ENCODE results near the gene VCP. TPM values are rescaled to one million over a fixed set of nuclear protein-coding genes. Genes with fewer than 3 reads are reported as not detected.
A peak's percentile ranks its signal among the peaks of the same experiment; 100 is the strongest.

VCP gene
- 396 and 420 TPM in 2 replicates for total RNA-seq

DNA sequence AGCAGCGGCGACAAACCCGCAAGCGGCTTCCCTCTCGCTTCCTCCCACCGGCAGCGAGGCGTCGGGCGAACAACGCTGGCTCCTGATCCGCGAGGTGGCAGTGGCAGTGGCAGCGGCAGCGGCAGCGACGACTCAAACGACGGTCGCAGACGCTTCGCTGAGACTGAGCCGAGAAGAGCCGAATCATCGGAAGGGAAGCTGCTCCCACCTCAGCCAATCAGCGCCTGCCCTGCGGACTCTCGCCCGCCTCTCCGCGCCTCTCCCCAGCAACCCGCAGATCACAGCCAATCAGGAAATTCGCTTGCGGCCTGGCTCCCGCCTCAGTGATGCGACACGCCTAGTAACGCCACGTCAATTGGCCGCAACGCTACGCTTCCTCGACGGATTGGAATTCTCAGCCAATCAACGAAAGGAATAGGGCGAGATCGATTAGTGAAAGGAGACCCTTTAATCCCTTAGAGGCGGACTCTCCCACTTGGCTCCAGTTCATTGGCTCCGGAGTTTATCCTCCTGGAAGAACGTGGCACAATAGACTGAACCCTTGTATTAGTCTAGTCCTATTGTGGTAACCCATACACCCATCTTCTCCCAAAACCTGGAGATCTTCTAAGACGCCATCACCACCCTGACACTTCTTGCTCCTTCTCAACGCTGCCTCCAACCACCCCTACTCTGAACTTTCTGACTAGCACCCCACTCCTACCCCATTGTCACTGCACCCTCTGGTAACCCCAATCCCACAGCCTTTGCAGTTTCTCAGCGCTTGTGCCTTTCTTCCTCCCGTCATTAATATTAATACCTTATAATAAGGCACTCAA lies at the start of gene VCP:
Gene VCP (minus strand): TSS at position 165 of the 818 bp plus-strand sequence. CDS start 272 bp downstream, outside the sequence.
- DNase-seq (ENCODE audit: low read depth), result peak; percentile 97

DNA sequence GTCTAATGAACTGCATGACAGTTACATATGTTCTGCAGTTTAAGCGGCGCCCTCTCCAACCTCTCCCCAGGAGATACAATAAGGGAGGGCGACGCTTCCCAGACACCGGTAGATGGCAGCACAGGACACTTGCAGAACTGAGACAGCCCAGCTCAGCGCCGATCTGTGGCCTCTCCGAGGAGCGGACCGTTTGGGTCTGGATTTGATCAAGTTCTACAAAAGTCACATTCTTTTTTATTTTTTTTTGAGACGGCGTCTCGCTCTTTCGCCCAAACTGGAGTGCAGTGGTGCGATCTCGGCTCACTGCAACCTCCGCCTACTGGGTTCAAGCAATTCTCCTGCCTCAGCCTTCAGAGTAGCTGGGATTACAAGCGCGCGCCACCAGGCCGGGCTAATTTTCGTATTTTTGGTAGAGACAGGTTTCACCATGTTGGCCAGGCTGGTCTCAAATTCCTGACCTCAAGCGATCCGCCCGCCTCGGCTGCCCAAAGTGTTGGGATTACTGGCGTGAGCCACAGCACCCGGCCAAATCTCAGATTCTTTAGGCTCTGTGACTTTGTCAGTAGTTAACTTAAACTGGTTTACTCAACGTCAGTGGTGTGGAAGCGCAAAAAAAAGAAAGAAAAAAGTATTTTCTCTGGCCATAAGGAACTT lies 44.6 kb upstream of the VCP start:
- peak; percentile 82 for DNase-seq (ENCODE audit: low read depth)

GRCh38 chr9:35116539-35116897 lies 44.1 kb upstream of the VCP start:
- no peak for DNase-seq (ENCODE audit: low read depth)

GRCh38 chr9:35115680-35116538 lies 43.5 kb upstream of the VCP start, which contains the start of gene ATOSB:
Gene ATOSB (minus strand): TSS chr9:35115862. CDS start chr9:35108274, 7,588 bp downstream.
- peak; percentile 90 for DNase-seq (ENCODE audit: low read depth)

DNA sequence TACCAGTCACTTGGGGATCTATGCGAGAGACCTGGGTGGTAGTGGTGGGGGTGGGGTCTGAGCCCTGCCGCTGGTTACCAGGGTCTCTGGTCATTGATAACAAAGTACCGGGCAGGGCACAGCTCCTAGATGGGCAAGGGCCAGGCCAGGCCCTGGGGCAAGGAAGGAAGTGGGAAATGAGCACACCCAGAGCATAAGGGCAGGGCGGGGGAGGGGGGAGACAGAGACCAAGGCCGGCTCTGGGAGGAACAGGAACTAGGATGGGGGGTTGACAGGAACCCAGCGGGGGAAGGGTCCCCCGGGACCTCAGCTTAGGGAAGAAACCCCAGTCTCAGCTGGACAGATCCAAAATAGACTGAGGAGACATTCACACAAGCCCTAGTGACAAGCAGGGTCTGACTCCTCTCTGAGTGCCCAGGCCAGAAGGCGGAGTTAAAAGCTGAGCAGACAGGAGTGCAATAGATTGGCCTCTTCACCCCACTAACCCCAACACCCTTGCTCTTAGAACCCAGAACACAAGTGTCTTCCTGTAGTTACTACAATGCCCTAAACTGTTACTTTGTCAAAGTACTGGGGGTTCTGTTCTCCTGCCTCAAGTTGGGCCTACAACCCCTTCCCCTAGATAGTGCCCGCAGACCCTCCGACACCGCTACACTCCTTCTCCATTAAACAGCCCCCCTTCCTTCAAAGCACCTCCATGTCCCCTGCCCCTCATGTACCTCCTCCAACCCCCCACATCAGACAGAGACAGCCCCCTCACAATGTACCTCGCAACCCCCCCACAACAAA lies 42.6 kb upstream of the VCP start:
- DNase-seq (ENCODE audit: low read depth), result peak; percentile 40

DNA sequence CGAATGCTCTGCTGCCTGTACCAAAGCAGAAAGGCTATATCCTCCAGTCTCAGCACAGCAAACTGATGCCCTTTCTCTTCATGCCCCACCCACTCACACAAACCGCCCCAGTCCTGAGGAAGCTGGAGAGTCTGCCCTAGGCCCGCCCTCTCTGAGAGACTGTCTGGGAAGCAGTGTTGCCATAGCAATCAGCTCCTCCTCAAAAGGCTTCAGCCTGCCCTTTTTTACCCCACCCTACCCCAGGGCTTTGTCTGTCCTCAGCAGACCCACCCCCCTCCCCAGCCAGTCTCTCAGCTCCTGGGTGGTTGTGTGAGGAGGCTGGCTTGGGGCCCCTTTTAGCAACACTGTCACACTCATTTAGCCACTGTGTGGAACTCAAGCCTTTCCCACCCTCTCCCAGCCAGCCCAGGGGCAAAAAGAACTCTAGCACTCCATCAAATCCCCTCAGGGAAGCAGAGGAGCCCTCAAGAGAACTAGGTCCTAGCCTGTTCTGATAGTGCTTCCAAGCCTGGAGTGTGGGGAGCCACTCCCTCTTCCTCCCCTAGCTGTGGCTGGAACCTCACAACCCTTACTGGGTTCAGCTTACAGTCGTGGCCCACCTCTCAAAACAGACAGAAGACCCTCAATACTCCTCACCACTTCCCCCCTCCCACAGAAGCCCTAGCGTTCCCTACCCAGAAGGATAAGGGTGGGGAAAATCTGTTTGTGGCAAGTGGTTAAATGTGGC lies 41.9 kb upstream of the VCP start:
- DNase-seq (ENCODE audit: low read depth), result peak; percentile 87

GRCh38 chr9:35112257-35113020 lies 40.0 kb upstream of the VCP start:
- peak; percentile 47 for DNase-seq (ENCODE audit: low read depth)

- peak; percentile 96 for DNase-seq (ENCODE audit: low read depth)
Observed at GRCh38 chr9:35111001-35111933, 38.8 kb upstream of the VCP start.

GRCh38 chr9:35110327-35110761 lies 37.9 kb upstream of the VCP start:
- peak; percentile 86 for DNase-seq (ENCODE audit: low read depth)

DNA sequence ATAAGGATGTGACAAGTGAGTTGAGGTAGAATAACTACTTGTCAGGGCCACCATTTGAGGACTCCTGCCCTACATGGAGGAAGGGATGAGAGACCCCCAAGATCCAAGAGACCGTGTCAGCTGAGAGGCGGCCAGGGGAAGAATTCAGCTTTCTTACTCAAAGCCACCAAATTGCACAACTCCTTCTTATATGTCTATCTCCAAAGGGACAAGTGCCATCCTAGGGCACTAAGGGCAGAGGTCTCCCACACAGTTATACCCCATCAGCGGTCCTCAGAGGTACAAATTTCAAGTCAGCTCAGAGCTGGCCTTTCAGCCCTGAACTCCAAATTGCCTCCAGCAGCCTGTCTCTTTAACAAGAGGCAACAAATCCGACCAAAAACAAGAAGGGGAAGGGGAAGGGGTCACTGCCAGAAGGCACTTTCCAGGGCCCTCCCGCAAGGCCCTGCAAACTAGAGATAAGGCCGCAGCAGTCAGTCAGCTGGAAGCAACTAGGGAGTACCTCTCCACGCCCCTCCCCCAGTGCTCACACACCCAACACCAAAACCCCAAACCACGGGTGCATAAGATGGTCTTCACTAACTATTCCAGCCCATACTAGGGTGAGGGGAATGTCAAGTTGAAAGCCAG lies 36.6 kb upstream of the VCP start:
- DNase-seq (ENCODE audit: low read depth), result no peak

DNA sequence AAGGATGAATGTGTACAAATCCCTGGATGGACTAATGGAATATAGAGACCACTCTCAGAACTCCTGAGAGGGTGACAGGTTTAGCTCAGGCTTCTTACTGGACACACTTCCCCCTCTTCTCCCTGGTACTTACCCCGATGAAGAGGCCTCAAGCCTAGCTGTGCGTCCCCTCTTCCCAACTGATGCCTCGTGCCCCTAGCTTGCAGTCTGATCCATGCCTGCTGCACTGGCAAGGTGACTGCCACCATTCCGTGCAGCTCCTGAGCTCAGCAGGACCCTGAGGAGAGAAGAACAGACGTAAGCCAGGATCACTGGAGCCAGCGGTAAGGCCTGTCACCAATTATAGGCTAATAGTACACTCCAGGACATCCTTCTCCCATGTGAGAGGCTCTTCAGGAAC lies 36.0 kb upstream of the VCP start:
- DNase-seq (ENCODE audit: low read depth), result no peak

DNA sequence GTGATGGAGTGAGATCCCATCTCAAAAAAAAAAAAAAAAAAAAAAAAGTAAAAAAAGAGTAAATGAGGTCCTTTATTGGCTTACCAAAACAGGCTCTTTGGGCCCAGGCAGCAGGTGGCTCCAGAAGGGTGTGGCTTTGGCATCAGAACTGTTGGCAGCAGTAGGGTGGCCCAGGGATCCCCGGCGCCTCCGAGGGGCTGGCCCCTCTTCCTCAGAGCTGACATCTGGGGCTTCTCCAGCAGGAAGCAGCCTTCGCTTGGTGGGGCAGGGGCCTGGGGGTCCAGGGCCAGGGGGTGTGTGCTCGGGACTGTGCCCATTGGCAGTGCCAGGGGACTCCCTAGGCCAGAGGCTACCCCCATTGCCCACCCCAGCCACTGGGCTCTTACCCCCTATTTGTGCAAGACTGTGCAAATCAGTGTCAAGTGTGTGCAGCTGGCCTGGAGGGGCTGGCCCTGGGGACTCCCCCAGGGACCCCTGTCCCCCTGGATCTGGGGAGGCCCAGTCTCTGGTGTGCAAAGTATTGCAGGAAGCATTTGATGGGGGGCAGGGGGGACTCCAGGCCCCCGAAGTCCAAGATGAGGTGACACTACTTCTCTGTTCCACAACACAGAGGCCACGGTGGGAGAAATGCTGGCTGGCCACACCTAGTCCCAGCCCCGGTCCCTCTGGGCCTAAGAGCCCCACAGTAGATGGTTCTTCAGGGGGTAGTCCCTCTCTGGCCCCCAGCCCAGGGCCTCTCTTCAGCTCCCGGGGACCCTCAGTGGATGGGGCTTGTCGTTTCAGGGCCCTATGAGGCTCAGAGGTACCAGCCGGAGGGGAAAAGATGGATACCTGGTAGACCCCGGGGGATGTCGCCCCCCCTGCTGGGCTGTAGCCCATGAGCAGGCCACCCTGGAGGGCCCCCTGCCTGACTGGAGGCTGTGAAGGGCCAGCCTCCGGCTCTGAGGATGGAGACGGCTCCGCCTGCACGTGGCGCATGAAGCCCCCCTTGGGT lies 35.2 kb upstream of the VCP start:
- DNase-seq (ENCODE audit: low read depth), result no peak

- DNase-seq (ENCODE audit: low read depth), result no peak
Observed at GRCh38 chr9:35106343-35106730, 33.9 kb upstream of the VCP start.

DNA sequence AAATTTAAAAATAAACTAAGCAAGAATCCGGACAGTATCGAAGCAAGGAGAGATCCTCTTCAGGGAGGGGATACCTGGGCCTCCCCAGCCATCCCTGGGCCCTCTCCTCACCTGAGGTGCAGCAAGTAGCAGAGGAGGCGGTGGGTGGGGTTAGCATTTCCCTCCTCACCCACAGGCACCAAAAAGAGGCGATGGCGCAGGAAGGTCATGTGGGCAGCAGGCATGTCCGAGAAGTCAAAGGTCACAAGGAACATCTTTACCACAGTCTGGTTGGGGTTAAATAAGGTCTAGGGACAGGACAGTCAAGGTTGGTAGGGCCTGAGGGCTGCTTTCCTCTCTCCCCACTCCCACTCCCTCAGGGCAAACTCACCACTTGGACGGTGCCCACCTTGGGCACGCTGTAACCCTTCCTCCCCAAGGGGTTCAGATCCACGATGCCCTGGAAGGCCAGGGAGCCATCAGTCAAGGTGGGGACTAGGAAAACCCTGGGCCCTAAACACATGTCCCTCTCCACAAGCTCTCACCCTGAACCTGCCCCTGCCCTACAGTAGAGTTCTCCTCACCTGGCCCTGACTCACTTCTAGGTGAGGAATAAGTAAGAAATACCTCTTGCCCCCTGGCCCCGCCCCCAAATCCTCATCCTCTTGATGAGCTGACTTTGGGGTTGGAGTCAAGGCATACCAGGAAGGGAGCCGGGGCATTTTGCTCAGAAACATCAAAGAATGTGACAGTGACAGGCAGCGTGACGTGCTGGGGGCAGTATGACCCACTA lies 33.3 kb upstream of the VCP start:
- DNase-seq (ENCODE audit: low read depth), result no peak

GRCh38 chr9:35105126-35105525 lies 32.7 kb upstream of the VCP start:
- DNase-seq (ENCODE audit: low read depth), result no peak

GRCh38 chr9:35104586-35104985 lies 32.2 kb upstream of the VCP start:
- DNase-seq (ENCODE audit: low read depth), result no peak
